Measurements from ENCODE around the gene KRTAP5-1. TPM values are rescaled to one million over a fixed set of nuclear protein-coding genes. Genes with fewer than 3 reads are reported as not detected.

KRTAP5-1 gene
- total and polyA plus RNA-seq, 10 of the 15 experiments (the other 5 are each of a cell fraction or from before 2014, with no cell fraction given): not detected

DNA sequence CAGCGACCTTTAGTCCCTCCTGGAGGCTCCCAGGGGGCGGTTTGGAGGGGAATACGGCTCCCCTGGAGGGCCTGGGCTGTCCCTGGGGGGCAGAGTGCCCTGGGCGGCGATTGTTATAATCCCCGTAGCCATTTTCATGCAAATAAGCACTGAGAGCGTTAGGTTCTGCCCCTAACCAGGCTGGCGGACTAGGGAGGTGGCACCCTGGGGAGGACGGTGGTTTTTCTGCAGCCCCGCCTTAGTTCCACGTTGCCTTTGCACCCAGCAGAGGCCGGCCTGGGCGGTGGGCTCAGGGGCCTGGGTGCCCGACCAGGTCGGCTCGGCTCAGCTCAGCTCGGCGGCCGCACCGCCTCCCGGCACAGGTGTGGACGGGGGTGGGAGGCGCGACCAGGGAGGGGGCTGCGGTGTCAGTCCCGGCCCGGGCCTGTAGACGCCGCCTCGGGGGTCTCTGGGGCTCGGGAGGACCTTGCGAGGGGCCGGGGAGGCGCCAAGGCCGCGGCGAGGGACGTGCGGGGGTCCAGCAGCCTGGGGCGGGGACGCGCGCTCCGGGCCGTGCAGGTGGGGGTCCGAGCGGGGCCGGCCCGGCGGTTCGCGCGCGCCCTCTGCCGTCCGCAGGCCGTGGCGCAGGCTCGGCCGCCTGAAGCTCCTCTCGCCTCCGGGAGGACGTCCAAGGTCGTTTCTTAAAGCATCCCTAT lies 10.7 kb downstream of the KRTAP5-1 start (continued):
- TF ChIP-seq, protein P1, sequence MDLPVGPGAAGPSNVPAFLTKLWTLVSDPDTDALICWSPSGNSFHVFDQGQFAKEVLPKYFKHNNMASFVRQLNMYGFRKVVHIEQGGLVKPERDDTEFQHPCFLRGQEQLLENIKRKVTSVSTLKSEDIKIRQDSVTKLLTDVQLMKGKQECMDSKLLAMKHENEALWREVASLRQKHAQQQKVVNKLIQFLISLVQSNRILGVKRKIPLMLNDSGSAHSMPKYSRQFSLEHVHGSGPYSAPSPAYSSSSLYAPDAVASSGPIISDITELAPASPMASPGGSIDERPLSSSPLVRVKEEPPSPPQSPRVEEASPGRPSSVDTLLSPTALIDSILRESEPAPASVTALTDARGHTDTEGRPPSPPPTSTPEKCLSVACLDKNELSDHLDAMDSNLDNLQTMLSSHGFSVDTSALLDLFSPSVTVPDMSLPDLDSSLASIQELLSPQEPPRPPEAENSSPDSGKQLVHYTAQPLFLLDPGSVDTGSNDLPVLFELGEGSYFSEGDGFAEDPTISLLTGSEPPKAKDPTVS (IDR thresholded peaks at IDR 0.05; ENCODE audit: low read depth, low read length): no peak
- TF ChIP-seq STAT3 (IDR thresholded peaks at IDR 0.05; ENCODE audit: low read depth, low read length) (no peak), CREB1 (IDR thresholded peaks at IDR 0.05; ENCODE audit: low read depth) (no peak), BMI1 (IDR thresholded peaks at IDR 0.05; ENCODE audit: borderline replicate concordance) (no peak), HCFC1 (IDR thresholded peaks at IDR 0.05; ENCODE audit: low read length) (no peak), JUND (IDR thresholded peaks at IDR 0.05; ENCODE audit: low read depth, low read length) (no peak), SMC3 (IDR thresholded peaks at IDR 0.05; ENCODE audit: borderline replicate concordance, low read length) (peak; percentile 61), NR2F1 (conservative IDR thresholded peaks at IDR 0.05) (no peak), POU2F2 (IDR thresholded peaks at IDR 0.05; ENCODE audit: borderline replicate concordance, low read depth, low read length) (0 out of 3 replicates have a peak, but pooled peaks have one; percentile 24), SP1 (IDR thresholded peaks at IDR 0.05; ENCODE audit: low read depth, low read length) (no peak), HDAC6 (IDR thresholded peaks at IDR 0.05; ENCODE audit: unreplicated experiment) (no peak), MYC (IDR thresholded peaks at IDR 0.05; ENCODE audit: insufficient read depth, insufficient read length, insufficient replicate concordance, low read length, severe bottlenecking) (no peak), IKZF2 (IDR thresholded peaks at IDR 0.05) (no peak), MTA2 (IDR thresholded peaks at IDR 0.05; ENCODE audit: low read depth) (no peak), ZNF274 (IDR thresholded peaks at IDR 0.05; ENCODE audit: insufficient read depth, insufficient read length) (no peak), HDGF (IDR thresholded peaks at IDR 0.05) (no peak), CHD1 (IDR thresholded peaks at IDR 0.05; ENCODE audit: low read depth, low read length) (no peak), ZBED1 (IDR thresholded peaks at IDR 0.05; ENCODE audit: borderline replicate concordance) (no peak), ATF7 (IDR thresholded peaks at IDR 0.05; ENCODE audit: low read depth) (no peak)
- TF ChIP-seq, protein P2, sequence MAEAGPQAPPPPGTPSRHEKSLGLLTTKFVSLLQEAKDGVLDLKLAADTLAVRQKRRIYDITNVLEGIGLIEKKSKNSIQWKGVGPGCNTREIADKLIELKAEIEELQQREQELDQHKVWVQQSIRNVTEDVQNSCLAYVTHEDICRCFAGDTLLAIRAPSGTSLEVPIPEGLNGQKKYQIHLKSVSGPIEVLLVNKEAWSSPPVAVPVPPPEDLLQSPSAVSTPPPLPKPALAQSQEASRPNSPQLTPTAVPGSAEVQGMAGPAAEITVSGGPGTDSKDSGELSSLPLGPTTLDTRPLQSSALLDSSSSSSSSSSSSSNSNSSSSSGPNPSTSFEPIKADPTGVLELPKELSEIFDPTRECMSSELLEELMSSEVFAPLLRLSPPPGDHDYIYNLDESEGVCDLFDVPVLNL (IDR thresholded peaks at IDR 0.05; ENCODE audit: low read depth, low read length): no peak
- TF ChIP-seq, protein P3, sequence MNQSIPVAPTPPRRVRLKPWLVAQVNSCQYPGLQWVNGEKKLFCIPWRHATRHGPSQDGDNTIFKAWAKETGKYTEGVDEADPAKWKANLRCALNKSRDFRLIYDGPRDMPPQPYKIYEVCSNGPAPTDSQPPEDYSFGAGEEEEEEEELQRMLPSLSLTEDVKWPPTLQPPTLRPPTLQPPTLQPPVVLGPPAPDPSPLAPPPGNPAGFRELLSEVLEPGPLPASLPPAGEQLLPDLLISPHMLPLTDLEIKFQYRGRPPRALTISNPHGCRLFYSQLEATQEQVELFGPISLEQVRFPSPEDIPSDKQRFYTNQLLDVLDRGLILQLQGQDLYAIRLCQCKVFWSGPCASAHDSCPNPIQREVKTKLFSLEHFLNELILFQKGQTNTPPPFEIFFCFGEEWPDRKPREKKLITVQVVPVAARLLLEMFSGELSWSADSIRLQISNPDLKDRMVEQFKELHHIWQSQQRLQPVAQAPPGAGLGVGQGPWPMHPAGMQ (IDR thresholded peaks at IDR 0.05; ENCODE audit: borderline replicate concordance): no peak
- TF ChIP-seq, protein P4, sequence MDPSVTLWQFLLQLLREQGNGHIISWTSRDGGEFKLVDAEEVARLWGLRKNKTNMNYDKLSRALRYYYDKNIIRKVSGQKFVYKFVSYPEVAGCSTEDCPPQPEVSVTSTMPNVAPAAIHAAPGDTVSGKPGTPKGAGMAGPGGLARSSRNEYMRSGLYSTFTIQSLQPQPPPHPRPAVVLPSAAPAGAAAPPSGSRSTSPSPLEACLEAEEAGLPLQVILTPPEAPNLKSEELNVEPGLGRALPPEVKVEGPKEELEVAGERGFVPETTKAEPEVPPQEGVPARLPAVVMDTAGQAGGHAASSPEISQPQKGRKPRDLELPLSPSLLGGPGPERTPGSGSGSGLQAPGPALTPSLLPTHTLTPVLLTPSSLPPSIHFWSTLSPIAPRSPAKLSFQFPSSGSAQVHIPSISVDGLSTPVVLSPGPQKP (IDR thresholded peaks at IDR 0.05; ENCODE audit: low read depth, low read length): no peak
- TF ChIP-seq, protein P5, sequence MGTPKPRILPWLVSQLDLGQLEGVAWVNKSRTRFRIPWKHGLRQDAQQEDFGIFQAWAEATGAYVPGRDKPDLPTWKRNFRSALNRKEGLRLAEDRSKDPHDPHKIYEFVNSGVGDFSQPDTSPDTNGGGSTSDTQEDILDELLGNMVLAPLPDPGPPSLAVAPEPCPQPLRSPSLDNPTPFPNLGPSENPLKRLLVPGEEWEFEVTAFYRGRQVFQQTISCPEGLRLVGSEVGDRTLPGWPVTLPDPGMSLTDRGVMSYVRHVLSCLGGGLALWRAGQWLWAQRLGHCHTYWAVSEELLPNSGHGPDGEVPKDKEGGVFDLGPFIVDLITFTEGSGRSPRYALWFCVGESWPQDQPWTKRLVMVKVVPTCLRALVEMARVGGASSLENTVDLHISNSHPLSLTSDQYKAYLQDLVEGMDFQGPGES (IDR thresholded peaks at IDR 0.05): no peak
- TF ChIP-seq, protein P6, sequence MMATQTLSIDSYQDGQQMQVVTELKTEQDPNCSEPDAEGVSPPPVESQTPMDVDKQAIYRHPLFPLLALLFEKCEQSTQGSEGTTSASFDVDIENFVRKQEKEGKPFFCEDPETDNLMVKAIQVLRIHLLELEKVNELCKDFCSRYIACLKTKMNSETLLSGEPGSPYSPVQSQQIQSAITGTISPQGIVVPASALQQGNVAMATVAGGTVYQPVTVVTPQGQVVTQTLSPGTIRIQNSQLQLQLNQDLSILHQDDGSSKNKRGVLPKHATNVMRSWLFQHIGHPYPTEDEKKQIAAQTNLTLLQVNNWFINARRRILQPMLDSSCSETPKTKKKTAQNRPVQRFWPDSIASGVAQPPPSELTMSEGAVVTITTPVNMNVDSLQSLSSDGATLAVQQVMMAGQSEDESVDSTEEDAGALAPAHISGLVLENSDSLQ (IDR thresholded peaks at IDR 0.05): no peak
